Transverse colon (tissue), 4 donors: ENCODE measurements around the gene GRIPAP1. TPM values are rescaled to one million over a fixed set of nuclear protein-coding genes. Genes with fewer than 3 reads are reported as not detected.
"Not testable (repeated sequence)": the region's sequence is repeated elsewhere in the genome, so short reads cannot be mapped to it uniquely, and the experiment has no call there.

Experiments used
- DNase-seq: peaks from one replicate; pipeline ENCODE4 v3.0.0-alpha.2; 2019
- H3K27ac ChIP-seq, 4 donors: fragments of 200-600 bp; sonication (generic); 2 replicates each; pipeline ENCODE4 v1.5.1; 2016 to 2018; ENCODE audit warnings: inconsistent platforms in 4 of 4
- H3K27me3 ChIP-seq: fragments of 200-600 bp; sonication (generic); 2 replicates; pipeline ENCODE4 v1.5.1; 2017; ENCODE audit warnings: inconsistent platforms
- H3K36me3 ChIP-seq, 4 donors: fragments of 200-600 bp; sonication (generic); 2 replicates each; pipeline ENCODE4 v1.5.1; 2017 to 2019; ENCODE audit warnings: inconsistent platforms in 4 of 4
- H3K4me1 ChIP-seq, 4 donors: fragments of 200-600 bp; sonication (generic); 2 replicates each; pipeline ENCODE4 v1.5.1; 2017 to 2020; ENCODE audit warnings: inconsistent platforms in 4 of 4
- H3K4me3 ChIP-seq, 4 donors: fragments of 200-600 bp; sonication (generic); 1 replicate in 1 of 4; 2 replicates in 3 of 4; pipeline versions ENCODE4 v1.5.1 to v1.6.1; 2017 to 2019; ENCODE audit warnings: inconsistent platforms in 4 of 4
- H3K9me3 ChIP-seq, 2 donors: fragments of 200-600 bp; sonication (generic); 2 replicates each; pipeline ENCODE4 v1.5.1; 2017 to 2019; ENCODE audit warnings: inconsistent platforms in 2 of 2
- EP300 ChIP-seq: sonication (generic); formaldehyde crosslinking; IDR thresholded peaks from one replicate; pipeline ENCODE4 v1.6.1; 2017; ENCODE audit warnings: antibody characterized with exemption, low read depth
- POLR2A ChIP-seq: fragments of 450-650 bp; IDR thresholded peaks from one replicate; pipeline ENCODE4 v1.6.1; 2016; ENCODE audit warnings: antibody characterized with exemption, mild to moderate bottlenecking, moderate library complexity
- POLR2AphosphoS5 ChIP-seq, 3 donors: sonication (generic); formaldehyde crosslinking; IDR thresholded peaks; one replicate each; pipeline ENCODE4 v1.6.1; 2016; ENCODE audit warnings: antibody characterized with exemption in 3 of 3
- WGBS, 2 donors: methylation state at CpG; one replicate each; pipeline ENCODE4 v1.1.5; 2018; ENCODE audit warnings: low coverage in 1 of 2; 5-methylcytosine and 5-hydroxymethylcytosine counted together
- in situ Hi-C, 4 donors: fragments of 200-750 bp; cut with MboI; loops; one replicate each; pipeline versions ENCODE4 v1.15.0 to v1.15.1; 2017; ENCODE audit warnings: low sequenced_read_pairs in 3 of 4, low pct_ligation_motif_present in 1 of 4, low pct_unique_long_range_greater_than_20kb in 1 of 4
- intact Hi-C: fragments of 100-400 bp; cut with DNase I; formaldehyde crosslinking; loops from one replicate; pipeline ENCODE4 v1.15.1; 2023; ENCODE audit warnings: low total_unique reads
- total RNA-seq, 4 donors: library from RNA; depleted of rRNA; stranded (reverse); fragments of >200 nt; gene quantifications; one replicate each; pipeline ENCODE4 v1.1.0, GENCODE V29; 2016
- TF ChIP-seq, protein P1 (sequence below), 5 experiments: fragments of 200-600 bp in 3 of 5; fragments of 450-650 bp in 2 of 5; sonication (generic) in 3 of 5; IDR thresholded peaks; 1 replicate in 2 of 5; 2 replicates in 3 of 5; pipeline ENCODE4 v1.5.1; 2016 to 2017; ENCODE audit warnings: antibody characterized with exemption in 5 of 5, inconsistent platforms in 3 of 5, mild to moderate bottlenecking in 2 of 5, moderate library complexity in 1 of 5

The GRIPAP1 gene
- total RNA-seq, 4 donors from 2014 or later: 34.8 to 102 (median 52.9) TPM

DNA sequence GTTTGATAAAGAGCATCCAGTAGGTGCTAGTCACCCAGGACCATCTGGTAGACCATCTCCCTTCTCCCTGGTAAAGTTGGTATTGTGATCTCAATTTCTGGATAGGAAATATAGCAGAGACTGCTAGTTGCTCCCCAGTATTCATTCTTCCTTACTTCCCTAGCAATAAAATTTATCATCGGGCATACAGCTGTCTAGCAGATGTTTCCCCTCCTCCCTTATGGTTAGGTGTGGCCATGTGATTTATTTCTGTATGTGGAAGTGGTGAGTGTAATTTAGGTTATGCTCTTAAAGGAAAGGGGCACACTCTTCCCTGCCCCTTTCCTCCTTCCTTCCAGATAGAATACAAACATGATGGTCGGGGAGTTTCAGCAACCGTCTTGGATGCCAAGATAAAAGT is 18.2 kb downstream of the GRIPAP1 start:
- TF ChIP-seq, protein P1, sequence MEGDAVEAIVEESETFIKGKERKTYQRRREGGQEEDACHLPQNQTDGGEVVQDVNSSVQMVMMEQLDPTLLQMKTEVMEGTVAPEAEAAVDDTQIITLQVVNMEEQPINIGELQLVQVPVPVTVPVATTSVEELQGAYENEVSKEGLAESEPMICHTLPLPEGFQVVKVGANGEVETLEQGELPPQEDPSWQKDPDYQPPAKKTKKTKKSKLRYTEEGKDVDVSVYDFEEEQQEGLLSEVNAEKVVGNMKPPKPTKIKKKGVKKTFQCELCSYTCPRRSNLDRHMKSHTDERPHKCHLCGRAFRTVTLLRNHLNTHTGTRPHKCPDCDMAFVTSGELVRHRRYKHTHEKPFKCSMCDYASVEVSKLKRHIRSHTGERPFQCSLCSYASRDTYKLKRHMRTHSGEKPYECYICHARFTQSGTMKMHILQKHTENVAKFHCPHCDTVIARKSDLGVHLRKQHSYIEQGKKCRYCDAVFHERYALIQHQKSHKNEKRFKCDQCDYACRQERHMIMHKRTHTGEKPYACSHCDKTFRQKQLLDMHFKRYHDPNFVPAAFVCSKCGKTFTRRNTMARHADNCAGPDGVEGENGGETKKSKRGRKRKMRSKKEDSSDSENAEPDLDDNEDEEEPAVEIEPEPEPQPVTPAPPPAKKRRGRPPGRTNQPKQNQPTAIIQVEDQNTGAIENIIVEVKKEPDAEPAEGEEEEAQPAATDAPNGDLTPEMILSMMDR (IDR thresholded peaks at IDR 0.05): no peak
- TF ChIP-seq EP300 (no peak), POLR2A (no peak), POLR2AphosphoS5 (IDR thresholded peaks at IDR 0.05) (no peak)
- Histone ChIP-seq H3K4me1 (no peaks in the 10 kb centered on the region), H3K27me3 (no peaks in the 10 kb centered on the region), H3K4me3 (no peak overlapping the region), H3K27ac (no peak overlapping the region), H3K36me3 (no peaks in the 10 kb centered on the region), H3K9me3 (no peaks in the 10 kb centered on the region)
- no peak for DNase-seq
- intact Hi-C loops: no loop called here
- 50 to 78% methylated on average over 1 to 3 of the region's 3 CpGs for WGBS, 2 donors
- in situ Hi-C loops: no loop called here

DNA sequence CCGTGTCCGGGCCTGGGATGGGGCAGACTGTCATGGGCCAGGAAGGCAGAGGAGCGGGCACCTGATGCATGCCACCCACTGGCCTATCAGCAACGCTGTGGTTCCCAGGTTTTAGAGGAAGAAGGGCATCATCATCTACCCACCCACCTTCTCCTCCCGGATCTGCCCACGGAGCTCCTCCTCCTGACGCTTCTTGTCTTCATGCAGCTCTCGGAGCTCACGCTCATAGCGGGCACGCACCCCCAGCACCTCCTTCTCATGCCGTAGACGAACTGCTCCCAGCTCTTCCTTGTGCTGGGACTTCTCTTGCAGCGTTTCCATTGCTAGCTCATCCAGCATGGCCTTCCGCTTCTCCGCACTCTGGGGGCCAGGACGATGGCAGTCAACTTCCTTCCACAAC is 19.0 kb downstream of the GRIPAP1 start:
- intact Hi-C loops (no loop called here), in situ Hi-C loops (no loop called here)
- H3K4me3 ChIP-seq: no peak overlapping the region
- 90% methylated on average over 16 of the region's 17 CpGs; no CpG with 5 or more reads in 1 of the 2 donors for WGBS, 2 donors
- TF ChIP-seq POLR2A (no peak), EP300 (no peak), POLR2AphosphoS5 (IDR thresholded peaks at IDR 0.05) (no peak)
- TF ChIP-seq, protein P1 (IDR thresholded peaks at IDR 0.05): no peak
- H3K9me3 ChIP-seq: no peaks in the 10 kb centered on the region
- H3K4me1 ChIP-seq: no peaks in the 10 kb centered on the region
- no peaks in the 10 kb centered on the region for H3K27me3 ChIP-seq
- no peak for DNase-seq
- H3K27ac ChIP-seq: no peak overlapping the region
- no peaks in the 10 kb centered on the region for H3K36me3 ChIP-seq

DNA sequence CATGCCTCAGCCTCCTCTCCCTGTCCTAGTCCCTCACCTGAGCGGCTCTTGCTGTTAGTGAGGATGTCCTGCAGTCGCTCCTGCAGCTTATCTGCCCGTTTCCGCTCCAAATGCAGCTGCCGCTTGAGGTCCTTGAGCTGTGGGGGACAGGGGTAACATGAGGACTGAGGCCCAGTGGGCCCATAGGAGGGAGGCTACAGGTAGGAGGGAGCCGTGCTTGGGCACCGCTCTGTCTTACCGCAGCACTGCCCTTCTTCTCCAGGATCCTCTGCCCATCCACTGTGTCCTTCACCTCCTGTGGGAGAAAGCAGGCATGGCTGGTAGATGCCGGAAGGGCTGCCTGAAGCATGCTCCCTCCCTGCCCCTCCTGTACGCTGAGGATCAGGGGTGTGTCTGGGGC is 20.9 kb downstream of the GRIPAP1 start:
- DNase-seq: no peak
- no peak overlapping the region for H3K27ac ChIP-seq
- H3K27me3 ChIP-seq: no peaks in the 10 kb centered on the region
- H3K36me3 ChIP-seq: no peaks in the 10 kb centered on the region
- H3K9me3 ChIP-seq: no peaks in the 10 kb centered on the region
- intact Hi-C loops (no loop called here), in situ Hi-C loops (no loop called here)
- WGBS, 2 donors: 75% methylated on average over 10 of the region's 10 CpGs; no CpG with 5 or more reads in 1 of the 2 donors
- no peak overlapping the region for H3K4me3 ChIP-seq
- TF ChIP-seq EP300 (no peak), POLR2A (no peak), POLR2AphosphoS5 (IDR thresholded peaks at IDR 0.05) (no peak)
- TF ChIP-seq, protein P1 (IDR thresholded peaks at IDR 0.05): no peak
- no peaks in the 10 kb centered on the region for H3K4me1 ChIP-seq

DNA sequence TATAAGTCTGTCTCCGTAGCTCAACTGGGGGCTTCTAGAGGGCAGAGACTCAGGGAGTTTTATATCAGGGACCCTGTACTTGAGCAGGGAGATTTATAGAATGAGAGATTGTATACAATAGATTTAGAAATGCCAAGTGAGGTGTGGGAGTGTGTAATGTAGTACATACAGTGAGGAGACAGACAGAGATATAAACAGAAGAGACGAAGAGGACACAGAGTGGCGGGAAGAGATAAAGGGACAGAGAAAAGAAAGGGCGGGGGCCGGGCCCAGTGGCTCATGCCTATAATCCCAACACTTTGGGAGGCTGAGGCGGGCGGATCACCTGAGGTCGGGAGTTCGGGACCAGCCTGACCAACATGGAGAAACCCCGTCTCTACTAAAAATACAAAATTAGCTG is 21.7 kb downstream of the GRIPAP1 start:
- DNase-seq, H3K27me3 ChIP-seq, intact Hi-C loops, H3K36me3 ChIP-seq, H3K27ac ChIP-seq, H3K4me3 ChIP-seq, H3K4me1 ChIP-seq, H3K9me3 ChIP-seq, in situ Hi-C loops: not testable (repeated sequence)
- WGBS, 2 donors: 84% methylated on average over 10 of the region's 10 CpGs; no CpG with 5 or more reads in 1 of the 2 donors

DNA sequence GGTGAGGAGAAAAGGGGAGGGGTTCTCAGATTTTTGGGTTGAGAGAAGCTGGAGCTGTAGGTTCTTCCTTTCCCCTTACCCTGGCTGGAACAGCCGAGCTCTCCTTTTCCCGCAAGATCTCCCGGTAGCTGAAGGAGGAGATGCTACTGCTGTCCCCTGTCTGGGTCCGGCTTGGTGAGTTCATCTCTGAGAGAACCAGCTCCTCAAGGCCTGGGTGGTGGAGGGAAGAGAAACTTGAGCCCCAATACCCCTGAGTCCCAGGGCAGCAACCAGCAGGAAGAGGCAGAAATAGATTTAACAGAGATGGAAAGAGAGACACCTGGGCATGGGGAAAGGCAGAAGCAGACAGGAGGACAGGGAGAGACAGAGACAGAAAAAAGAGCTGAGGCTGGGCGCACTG is 23.8 kb downstream of the GRIPAP1 start:
- in situ Hi-C loops: no loop called here
- 91% methylated on average over 5 of the region's 5 CpGs; no CpG with 5 or more reads in 1 of the 2 donors for WGBS, 2 donors
- intact Hi-C loops: no loop called here
- Histone ChIP-seq H3K4me1 (no peaks in the 10 kb centered on the region), H3K27ac (no peak overlapping the region), H3K4me3 (no peak overlapping the region), H3K27me3 (no peaks in the 10 kb centered on the region), H3K9me3 (no peaks in the 10 kb centered on the region), H3K36me3 (no peaks in the 10 kb centered on the region)
- no peak for DNase-seq
- TF ChIP-seq, protein P1 (IDR thresholded peaks at IDR 0.05): no peak
- TF ChIP-seq EP300: no peak
